K562 (cell line): ENCODE measurements around the gene KLHL18. TPM values are rescaled to one million over a fixed set of nuclear protein-coding genes. Genes with fewer than 3 reads are reported as not detected.

Experiments used
- CCNT2 ChIP-seq: IDR thresholded peaks from 2 replicates; pipeline ENCODE4 v1.6.1; 2011; ENCODE audit warnings: borderline replicate concordance, low read depth, mild to moderate bottlenecking, moderate library complexity, mixed read lengths, low read length; ENCODE audit not compliant: insufficient read length; ENCODE audit errors: extremely low read depth
- DPF2 ChIP-seq: fragments of 450-650 bp; IDR thresholded peaks from 2 replicates; pipeline ENCODE4 v1.6.1; 2016
- ESRRA ChIP-seq: fragments of 450-650 bp; IDR thresholded peaks from 2 replicates; pipeline ENCODE4 v1.6.1; 2014; ENCODE audit warnings: low read depth, mild to moderate bottlenecking, moderate library complexity, borderline replicate concordance
- GTF3C2 ChIP-seq: IDR thresholded peaks from 3 replicates; pipeline ENCODE4 v1.6.1; 2011; ENCODE audit warnings: borderline replicate concordance, mild to moderate bottlenecking, moderate library complexity; ENCODE audit not compliant: insufficient read length; ENCODE audit errors: extremely low read depth
- MYC ChIP-seq, 2 experiments: fragments of 250-450 bp in 1 of 2; sonication (Bioruptor Pico) in 1 of 2; IDR thresholded peaks; 2 replicates each; pipeline versions ENCODE4 v1.5.1 to v1.6.1; 2012 to 2021; ENCODE audit warnings: low read depth in 2 of 2, borderline replicate concordance in 1 of 2, improper control_type of control experiment in 1 of 2, low read length in 1 of 2, mild to moderate bottlenecking in 1 of 2, moderate library complexity in 1 of 2
- POLR2AphosphoS2 ChIP-seq: IDR thresholded peaks from 2 replicates; pipeline ENCODE4 v1.6.1; 2012; ENCODE audit warnings: low read length, improper control_type of control experiment
- RBM39 ChIP-seq: fragments of 200-400 bp; formaldehyde crosslinking; optimal IDR thresholded peaks from 2 replicates; pipeline ENCODE3; 2018; ENCODE audit warnings: low read depth, low read length
- SMARCA4 ChIP-seq: fragments of 450-650 bp; IDR thresholded peaks from 2 replicates; pipeline ENCODE4 v1.6.1; 2016
- TAL1 ChIP-seq: fragments of 450-650 bp; IDR thresholded peaks from 2 replicates; pipeline ENCODE4 v1.6.1; 2016; ENCODE audit warnings: mild to moderate bottlenecking
- TEAD1 ChIP-seq, 2 experiments: fragments of 450-650 bp in 1 of 2; sonication (generic) in 1 of 2; formaldehyde crosslinking; IDR thresholded peaks; 2 replicates each; pipeline versions ENCODE4 v1.4.0 to v1.8.0; 2020 to 2022; ENCODE audit warnings: mild to moderate bottlenecking in 2 of 2, missing genetic modification reagents in 1 of 2
- VEZF1 ChIP-seq: fragments of 200-800 bp; sonication (Bioruptor generic); IDR thresholded peaks from 2 replicates; pipeline ENCODE4 v1.6.1; 2017; ENCODE audit warnings: missing genetic modification characterization, missing compliant biosample characterization
- ZNF609 ChIP-seq: sonication (generic); formaldehyde crosslinking; IDR thresholded peaks from 2 replicates; pipeline ENCODE4 v1.8.1; 2023; ENCODE audit warnings: missing genetic modification reagents, mild to moderate bottlenecking, borderline replicate concordance
- ZNF644 ChIP-seq: fragments of 200-800 bp; sonication (Bioruptor generic); IDR thresholded peaks from 2 replicates; pipeline ENCODE4 v1.6.1; 2016; ENCODE audit warnings: low read depth, missing genetic modification characterization, missing compliant biosample characterization
- polyA plus RNA-seq, 8 experiments: library from polyadenylated mRNA; depleted of rRNA in 4 of 8; stranded (reverse) in 5 of 8; unstranded in 3 of 8; fragments of >200 nt; fragmentation: Nextera tagmentation in 2 of 8; fragmentation: Illumina TruSeq in 1 of 8; extraction: Ambion mirVana in 2 of 8; extraction: Trizol in 1 of 8; gene quantifications; 2 replicates each; pipeline versions ENCODE4 v1.2.1 to v1.2.3, GENCODE V29; 2011 to 2014; ENCODE audit warnings: inconsistent platforms in 1 of 8, missing spikeins in 1 of 8
- total RNA-seq, 7 experiments: library from RNA; depleted of rRNA in 6 of 7; stranded (reverse); fragments of >200 nt in 6 of 7; fragmentation: Illumina TruSeq in 2 of 7; extraction: Trizol in 2 of 7; gene quantifications; 2 replicates each; pipeline versions ENCODE4 v1.2.1 to v1.2.3, GENCODE V29; 2011 to 2021; ENCODE audit warnings: low replicate concordance in 1 of 7
- TF ChIP-seq, protein P1 (sequence below): sonication (generic); formaldehyde crosslinking; IDR thresholded peaks from 2 replicates; pipeline ENCODE4 v1.8.0; 2022; ENCODE audit warnings: missing genetic modification reagents, mild to moderate bottlenecking, borderline replicate concordance
- TF ChIP-seq, protein P2 (sequence below): sonication (generic); formaldehyde crosslinking; IDR thresholded peaks from 2 replicates; pipeline ENCODE4 v1.5.0; 2020; ENCODE audit warnings: missing genetic modification reagents

KLHL18 gene
- total and polyA plus RNA-seq, 9 of the 15 experiments (the other 6 are each of a cell fraction or from before 2014, with no cell fraction given) = 26.7 to 97.5 (median 48.7) TPM

DNA sequence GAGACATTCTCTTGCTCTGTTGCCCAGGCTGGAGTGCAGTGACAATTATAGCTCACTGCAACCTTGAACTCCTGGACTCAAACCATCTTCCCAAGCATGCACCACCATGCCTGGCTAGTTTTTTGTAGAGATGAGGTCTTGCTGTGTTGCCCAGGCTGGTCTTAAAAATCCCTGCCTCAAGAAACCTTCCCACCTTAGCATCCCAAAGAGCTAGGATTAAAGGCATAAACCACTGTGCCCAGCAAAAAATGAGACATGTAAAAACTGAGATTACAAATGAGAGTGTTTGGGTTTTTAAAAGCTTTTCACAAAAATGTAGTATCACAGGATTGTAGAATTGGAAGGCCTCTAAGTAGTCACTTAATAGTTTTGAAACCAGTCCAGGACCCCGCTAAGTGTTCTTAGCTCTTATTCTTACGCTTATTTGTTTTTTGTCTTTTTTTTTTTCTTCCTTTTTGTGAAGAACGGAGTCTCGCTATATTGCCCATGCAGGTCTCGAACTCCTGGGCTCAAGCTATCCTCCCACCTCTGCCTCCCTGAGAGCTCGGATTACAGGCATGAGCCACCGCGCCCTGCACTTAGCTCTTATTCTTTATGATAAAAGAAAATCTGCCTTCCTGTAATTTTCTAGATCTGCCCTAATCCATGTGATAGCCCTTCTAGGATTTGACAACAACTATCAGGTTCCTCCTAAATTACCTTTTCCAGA, 31.5 kb downstream of the KLHL18 start (continued):
- TF ChIP-seq ZNF609 (no peak), RBM39 (no peak), TAL1 (no peak), ESRRA (no peak), VEZF1 (peak; percentile 0; the same call in 1 of the 2 replicates), GTF3C2 (peak; percentile 22), ZNF644 (tag) (no peak), SMARCA4 (0 out of 2 replicates have a peak, but pooled peaks have one; percentile 8), POLR2AphosphoS2 (no peak), TEAD1 (CRISPR knock-in tag; IDR thresholded peaks at IDR 0.05) (no peak), CCNT2 (no peak), DPF2 (peak; percentile 60), MYC (IDR thresholded peaks at IDR 0.05; ENCODE audit: low read depth, low read length) (0 out of 2 replicates have a peak, but pooled peaks have one; percentile 8), MYC (CRISPR knock-in tag; IDR thresholded peaks at IDR 0.05; ENCODE audit: borderline replicate concordance, low read depth) (no peak)
- TF ChIP-seq, protein P1, sequence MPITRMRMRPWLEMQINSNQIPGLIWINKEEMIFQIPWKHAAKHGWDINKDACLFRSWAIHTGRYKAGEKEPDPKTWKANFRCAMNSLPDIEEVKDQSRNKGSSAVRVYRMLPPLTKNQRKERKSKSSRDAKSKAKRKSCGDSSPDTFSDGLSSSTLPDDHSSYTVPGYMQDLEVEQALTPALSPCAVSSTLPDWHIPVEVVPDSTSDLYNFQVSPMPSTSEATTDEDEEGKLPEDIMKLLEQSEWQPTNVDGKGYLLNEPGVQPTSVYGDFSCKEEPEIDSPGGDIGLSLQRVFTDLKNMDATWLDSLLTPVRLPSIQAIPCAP = no peak
- TF ChIP-seq, protein P2, sequence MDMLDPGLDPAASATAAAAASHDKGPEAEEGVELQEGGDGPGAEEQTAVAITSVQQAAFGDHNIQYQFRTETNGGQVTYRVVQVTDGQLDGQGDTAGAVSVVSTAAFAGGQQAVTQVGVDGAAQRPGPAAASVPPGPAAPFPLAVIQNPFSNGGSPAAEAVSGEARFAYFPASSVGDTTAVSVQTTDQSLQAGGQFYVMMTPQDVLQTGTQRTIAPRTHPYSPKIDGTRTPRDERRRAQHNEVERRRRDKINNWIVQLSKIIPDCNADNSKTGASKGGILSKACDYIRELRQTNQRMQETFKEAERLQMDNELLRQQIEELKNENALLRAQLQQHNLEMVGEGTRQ (CRISPR knock-in tag) = no peak
